Measurements from ENCODE around the gene CDC42BPA.

CDC42BPA gene

GRCh38 chr1:227335242-227336020, 17.1 kb upstream of the CDC42BPA start:
- no peak for DNase-seq (ENCODE audit: low read depth in 2 of 2, low spot score in 1 of 2)

GRCh38 chr1:227333423-227333822, 15.1 kb upstream of the CDC42BPA start:
- DNase-seq (ENCODE audit: low read depth in 2 of 2, low spot score in 1 of 2): no peak

- no peak for DNase-seq (ENCODE audit: low read depth in 2 of 2, low spot score in 1 of 2)
Measured at GRCh38 chr1:227330279-227331076, 12.2 kb upstream of the CDC42BPA start.

GRCh38 chr1:227328405-227329019, 10.2 kb upstream of the CDC42BPA start:
- no peak for DNase-seq (ENCODE audit: low read depth in 2 of 2, low spot score in 1 of 2)

GRCh38 chr1:227325156-227325555, 6.9 kb upstream of the CDC42BPA start:
- no peak for DNase-seq (ENCODE audit: low read depth in 2 of 2, low spot score in 1 of 2)

GRCh38 chr1:227323967-227324268, 5.6 kb upstream of the CDC42BPA start:
- no peak for DNase-seq (ENCODE audit: low read depth in 2 of 2, low spot score in 1 of 2)

GRCh38 chr1:227323171-227323966, 5.1 kb upstream of the CDC42BPA start:
- DNase-seq (ENCODE audit: low read depth in 2 of 2, low spot score in 1 of 2): no peak

GRCh38 chr1:227322376-227322775, 4.1 kb upstream of the CDC42BPA start:
- DNase-seq (ENCODE audit: low read depth in 2 of 2, low spot score in 1 of 2): no peak

- no peak for DNase-seq (ENCODE audit: low read depth in 2 of 2, low spot score in 1 of 2)
Measured at GRCh38 chr1:227321035-227321434, 2.7 kb upstream of the CDC42BPA start.

- DNase-seq (ENCODE audit: low read depth in 2 of 2, low spot score in 1 of 2): no peak
Measured at GRCh38 chr1:227320476-227320875, 2.2 kb upstream of the CDC42BPA start.

- no peak for DNase-seq (ENCODE audit: low read depth in 2 of 2, low spot score in 1 of 2)
Measured at GRCh38 chr1:227318853-227319607, 738 bp upstream of the CDC42BPA start.

- DNase-seq (ENCODE audit: low read depth in 2 of 2, low spot score in 1 of 2): no peak
Measured at GRCh38 chr1:227317523-227318015, 723 bp downstream of the CDC42BPA start.

GRCh38 chr1:227317011-227317451, 1.3 kb downstream of the CDC42BPA start:
- no peak for DNase-seq (ENCODE audit: low read depth in 2 of 2, low spot score in 1 of 2)

GRCh38 chr1:227316456-227316855, 1.8 kb downstream of the CDC42BPA start:
- DNase-seq (ENCODE audit: low read depth in 2 of 2, low spot score in 1 of 2): no peak

- no peak for DNase-seq (ENCODE audit: low read depth in 2 of 2, low spot score in 1 of 2)
Measured at GRCh38 chr1:227315629-227316346, 2.5 kb downstream of the CDC42BPA start.

GRCh38 chr1:227314014-227314848, 4.1 kb downstream of the CDC42BPA start:
- no peak for DNase-seq (ENCODE audit: low read depth in 2 of 2, low spot score in 1 of 2)

GRCh38 chr1:227312361-227313025, 5.8 kb downstream of the CDC42BPA start:
- DNase-seq (ENCODE audit: low read depth in 2 of 2, low spot score in 1 of 2): no peak

GRCh38 chr1:227311389-227312001, 6.8 kb downstream of the CDC42BPA start:
- no peak for DNase-seq (ENCODE audit: low read depth in 2 of 2, low spot score in 1 of 2)
